NCI-H1930 (cell line): ENCODE data around the gene CLDND2.
A peak's percentile ranks its signal among the peaks of the same experiment; 100 is the strongest.

ENCODE experiments used
- DNase-seq, 2 experiments: peaks; one replicate each; lab custom pipeline; 2025; lab: John Stamatoyannopoulos, UW

The CLDND2 gene

DNA sequence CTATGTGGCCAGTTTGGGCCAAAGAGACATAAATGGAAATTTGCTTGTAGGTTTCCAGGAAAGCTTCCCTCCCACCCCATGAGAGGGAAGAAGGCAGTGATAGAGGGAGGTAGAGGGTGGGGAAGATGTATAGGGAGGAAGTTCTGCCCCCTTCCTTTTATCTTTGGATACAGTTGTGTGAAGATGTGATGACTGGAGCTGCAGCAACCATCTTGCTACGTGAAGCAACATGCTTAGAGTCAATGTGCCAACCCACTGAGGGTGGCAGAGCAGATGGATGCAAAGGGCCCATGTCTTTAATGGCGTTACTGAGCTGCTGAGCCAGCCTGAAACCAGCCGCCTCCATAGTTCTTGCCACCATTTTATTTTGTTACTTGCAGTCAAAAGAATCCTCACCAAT lies 37.6 kb downstream of the CLDND2 start:
- DNase-seq = no peak

DNA sequence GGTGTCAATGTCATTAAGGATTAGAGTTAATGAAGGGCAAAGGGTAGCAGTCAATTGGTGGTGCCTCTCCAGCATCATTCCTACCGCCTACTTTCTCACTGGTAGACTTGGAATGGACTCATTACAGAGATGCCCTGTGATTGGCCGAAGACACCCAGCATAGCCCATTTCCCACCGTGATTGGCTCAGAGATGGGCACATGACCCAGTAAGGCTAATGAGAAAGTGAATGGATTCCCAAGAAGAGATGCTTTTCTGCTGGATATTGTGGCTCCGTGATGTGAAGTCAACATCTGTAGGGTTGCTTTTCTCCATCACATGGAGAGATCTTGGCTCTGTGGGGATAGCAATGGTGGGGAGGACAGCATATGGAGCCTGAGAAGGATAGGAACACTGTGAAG lies 38.4 kb downstream of the CLDND2 start:
- DNase-seq = no peak

DNA sequence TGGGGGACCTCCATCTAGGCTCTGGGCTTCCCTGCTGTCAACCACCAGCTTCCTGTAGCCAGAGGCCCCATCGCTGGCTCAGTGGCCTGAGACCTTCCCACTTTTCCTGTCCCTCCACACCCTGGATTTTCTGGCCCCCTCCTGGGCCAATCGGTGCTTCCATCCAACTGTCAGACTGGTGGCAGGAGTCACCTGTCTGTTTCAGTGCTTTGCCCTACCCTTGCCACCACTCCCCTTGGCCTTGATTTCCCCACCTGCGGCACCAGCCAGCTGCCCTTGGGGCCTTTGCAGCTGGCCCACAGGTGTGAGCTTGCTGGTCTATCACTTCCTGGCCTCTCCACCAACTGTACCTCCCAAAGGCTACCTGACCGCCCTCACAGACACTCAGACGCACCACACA lies 39.4 kb downstream of the CLDND2 start:
- no peak for DNase-seq

DNA sequence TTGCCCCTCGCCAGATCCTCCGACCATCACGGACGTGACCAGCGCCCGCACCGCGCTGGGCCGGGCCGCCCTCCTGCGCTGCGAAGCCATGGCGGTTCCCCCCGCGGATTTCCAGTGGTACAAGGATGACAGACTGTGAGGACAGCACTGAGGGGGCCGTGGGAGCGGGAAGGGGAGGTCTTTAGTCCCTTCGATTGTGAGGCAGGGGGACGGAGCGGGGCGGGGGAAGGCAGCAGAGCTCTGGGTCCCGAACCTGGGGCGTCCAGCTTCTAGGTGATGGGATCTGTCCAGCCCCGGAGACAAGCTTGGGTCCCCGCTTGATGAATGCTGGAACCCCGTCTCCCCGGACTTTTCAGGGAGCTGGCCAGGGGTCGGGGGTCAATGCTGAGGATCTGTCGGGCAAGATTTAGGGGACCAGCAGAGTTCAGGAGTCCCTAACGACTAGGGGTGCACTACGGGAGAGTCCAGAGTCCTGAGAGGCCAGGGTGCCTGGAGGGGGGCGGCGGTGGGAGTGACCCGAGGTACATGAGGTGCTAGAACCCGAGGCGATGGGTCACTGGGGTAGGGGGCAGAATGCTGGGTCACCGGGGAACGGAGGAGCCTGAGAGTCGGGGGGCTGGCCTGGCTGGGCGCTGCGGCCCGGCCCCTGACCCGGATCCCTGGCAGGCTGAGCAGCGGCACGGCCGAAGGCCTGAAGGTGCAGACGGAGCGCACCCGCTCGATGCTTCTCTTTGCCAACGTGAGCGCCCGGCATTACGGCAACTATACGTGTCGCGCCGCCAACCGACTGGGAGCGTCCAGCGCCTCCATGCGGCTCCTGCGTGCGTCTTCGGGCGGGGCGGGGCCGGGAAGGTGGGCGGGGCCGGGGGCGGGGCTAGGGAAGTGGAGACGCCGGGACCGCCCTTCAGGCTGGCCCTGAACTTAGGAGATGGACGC lies 41.5 kb downstream of the CLDND2 start:
- DNase-seq = peak; percentile 60 to 78

DNA sequence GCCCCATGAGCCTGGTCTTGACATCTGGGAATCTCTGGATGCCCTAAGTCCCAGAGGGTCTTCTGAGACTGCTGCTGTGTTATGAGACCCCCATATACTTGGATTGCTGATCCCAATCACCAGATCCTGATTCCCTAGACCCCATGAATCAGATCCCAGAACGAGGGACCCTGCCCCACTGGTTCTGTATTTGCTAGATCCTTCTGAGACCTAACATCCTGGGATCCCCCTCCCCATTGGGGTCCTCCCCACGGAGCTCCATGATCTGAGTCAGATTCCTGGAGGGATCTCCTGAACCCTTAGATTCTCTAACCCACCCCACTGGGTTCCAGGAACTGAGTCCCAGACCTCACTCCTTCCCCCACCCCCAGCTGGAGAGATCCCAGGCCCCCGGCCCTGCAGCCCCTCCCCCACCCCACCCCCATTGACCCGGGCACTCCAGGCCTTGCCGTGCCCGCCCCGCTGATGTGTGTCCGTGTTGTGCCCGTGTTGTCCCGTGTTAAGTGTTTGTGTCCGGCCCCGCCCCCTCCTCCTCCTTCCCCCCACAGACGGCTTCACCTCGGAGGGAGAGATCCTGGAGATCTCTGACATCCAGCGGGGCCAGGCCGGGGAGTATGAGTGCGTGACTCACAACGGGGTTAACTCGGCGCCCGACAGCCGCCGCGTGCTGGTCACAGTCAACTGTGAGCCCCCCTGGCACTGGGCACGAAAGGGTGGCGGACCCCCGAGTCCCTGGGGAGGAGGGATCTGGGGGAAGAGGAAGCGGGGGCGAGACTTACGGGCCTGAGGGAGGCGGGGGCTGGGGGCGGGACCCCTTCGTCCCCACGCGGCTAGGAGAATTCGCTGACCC lies 42.4 kb downstream of the CLDND2 start:
- no peak for DNase-seq

DNA sequence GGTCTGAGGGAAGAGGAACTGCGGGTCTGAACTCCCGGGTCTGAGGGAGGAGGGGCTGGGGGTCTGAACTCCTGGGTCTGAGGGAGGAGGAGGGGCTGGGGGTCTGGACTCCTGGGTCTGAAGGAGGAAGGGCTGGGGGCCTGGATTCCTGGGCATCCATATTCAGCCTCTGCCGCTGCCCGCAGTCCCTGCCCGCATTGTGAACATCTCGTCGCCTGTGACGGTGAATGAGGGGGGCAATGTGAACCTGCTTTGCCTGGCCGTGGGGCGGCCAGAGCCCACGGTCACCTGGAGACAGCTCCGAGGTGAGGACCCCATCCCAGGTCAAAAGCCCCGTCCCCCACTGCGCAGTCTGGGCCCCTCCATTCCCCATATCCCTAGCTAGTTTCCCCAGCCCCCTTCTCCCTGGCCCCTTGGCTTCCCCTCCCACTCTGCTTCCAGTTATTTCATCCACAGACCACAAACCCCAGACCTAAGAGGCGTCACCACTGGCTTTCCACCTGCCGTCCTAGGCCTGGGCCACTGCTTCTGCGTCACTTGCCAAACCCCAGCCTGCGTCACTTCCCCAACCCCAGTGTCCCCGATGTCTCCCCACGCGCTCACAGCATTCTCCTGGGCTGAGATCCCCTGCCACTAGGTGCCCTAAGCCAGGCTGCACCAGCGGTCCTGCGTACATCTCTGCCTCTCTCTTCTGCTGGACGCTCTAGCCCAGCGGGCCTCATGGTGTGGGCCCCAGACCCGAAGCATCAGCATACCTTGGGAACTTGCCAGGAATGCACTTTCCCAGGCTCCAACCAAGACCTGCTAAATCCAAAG lies 43.4 kb downstream of the CLDND2 start:
- no peak for DNase-seq

DNA sequence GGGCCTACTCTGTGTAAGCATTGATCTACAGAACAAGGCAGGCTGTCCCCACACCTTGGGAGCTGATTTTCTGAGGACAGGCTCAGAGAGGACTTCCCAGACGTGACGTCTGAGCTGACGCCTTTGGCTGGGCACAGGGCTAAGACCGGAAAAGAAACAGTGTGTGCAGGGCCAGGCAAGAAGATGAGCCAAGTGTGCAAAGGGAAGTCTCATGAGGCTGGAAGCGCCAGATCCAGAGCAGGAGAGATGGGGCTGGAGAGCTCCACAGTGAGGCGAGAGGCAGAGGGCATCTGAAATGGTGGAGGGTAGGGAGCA lies 44.7 kb downstream of the CLDND2 start:
- DNase-seq = no peak

DNA sequence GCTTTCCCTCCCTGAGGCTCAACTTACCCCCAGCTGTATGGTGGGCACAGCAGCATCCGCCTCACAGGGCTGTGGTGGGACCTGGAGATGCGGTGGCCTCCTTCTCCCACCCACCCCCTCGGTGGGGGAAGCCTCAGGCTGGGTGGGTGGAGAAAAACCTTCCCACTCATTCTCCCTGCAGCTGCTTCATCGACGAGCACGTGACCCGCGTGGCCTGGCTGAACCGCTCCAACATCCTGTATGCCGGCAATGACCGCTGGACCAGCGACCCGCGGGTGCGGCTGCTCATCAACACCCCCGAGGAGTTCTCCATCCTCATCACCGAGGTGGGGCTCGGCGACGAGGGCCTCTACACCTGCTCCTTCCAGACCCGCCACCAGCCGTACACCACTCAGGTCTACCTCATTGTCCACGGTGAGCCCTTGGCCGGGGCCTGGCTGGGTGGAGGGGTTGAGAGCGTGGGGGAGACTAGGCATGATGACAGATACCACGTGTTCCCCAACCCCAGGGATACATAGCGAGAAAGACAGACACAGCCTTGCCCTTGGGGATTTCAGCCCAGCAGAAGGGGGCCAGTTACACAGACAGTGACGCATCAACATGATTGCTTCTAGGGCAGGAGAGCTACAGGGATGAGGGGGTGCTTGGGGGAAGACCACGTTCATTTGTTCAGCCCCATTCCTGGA lies 45.2 kb downstream of the CLDND2 start:
- DNase-seq = no peak

DNA sequence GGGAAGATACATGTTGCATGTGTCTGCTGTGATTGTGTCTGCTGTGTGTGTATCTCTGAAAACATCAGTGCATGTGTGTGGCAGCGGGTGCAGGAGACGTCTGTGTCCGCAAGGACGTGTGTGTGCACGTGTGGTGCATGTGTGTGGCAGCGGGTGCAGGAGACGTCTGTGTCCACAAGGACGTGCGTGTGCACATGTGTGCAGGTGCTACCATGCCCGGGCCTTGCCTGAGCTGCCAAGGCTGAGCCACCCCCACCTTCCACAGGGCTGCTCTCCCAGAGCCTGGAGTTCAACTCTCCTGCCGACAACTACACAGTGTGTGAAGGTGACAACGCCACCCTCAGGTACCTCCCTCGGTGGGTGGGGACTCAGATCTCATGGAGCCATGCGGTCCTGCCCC lies 47.0 kb downstream of the CLDND2 start:
- no peak for DNase-seq

DNA sequence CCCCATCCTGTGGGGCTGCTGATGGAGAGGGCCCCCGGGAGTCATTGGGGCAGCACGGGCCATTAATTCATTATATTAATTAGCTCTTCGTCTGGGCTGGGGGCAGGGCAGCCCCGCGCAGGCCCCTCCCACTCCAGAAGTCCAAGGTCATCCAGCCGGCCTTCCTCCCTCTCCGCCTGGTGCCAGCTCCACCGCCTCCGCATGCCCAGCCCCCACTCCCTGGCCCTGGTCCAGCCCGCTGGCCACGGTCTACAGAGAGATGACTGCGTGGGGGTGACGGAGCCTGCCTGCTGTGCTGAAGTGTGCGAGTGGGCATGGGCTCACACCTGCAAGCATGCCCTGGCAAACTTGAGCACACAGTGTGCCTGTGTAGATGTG lies 48.5 kb downstream of the CLDND2 start:
- no peak for DNase-seq

DNA sequence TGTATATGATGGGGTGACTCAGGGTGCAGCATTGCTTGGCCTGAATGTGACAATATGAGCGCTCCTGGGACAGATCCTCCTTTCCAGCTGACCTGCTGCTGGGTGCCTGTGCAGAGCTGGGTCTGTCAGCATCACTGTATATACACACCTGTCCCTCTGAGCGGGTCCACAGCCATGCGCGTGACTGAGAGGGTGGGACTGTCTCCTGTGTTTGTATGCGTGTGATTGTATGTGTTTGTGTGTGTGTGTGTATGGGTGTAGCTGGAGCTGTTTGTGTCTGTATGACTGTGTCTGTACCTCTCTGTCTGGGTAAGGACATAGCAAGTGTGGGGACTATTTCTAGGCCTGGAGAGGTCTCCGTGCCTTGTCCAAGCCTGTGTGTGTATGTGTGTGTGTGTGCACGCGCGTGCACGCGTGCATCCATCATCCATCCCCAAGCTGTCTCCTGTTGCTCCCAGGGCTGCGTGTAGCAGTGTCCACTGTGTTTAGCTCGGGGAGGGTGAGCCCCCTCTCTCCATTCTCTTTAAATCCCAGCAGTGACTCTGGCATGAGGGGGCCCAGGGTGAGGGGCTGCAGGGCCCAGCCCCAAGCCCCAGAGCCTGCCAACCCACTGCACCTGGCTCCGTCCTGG lies 49.0 kb downstream of the CLDND2 start:
- no peak for DNase-seq

DNA sequence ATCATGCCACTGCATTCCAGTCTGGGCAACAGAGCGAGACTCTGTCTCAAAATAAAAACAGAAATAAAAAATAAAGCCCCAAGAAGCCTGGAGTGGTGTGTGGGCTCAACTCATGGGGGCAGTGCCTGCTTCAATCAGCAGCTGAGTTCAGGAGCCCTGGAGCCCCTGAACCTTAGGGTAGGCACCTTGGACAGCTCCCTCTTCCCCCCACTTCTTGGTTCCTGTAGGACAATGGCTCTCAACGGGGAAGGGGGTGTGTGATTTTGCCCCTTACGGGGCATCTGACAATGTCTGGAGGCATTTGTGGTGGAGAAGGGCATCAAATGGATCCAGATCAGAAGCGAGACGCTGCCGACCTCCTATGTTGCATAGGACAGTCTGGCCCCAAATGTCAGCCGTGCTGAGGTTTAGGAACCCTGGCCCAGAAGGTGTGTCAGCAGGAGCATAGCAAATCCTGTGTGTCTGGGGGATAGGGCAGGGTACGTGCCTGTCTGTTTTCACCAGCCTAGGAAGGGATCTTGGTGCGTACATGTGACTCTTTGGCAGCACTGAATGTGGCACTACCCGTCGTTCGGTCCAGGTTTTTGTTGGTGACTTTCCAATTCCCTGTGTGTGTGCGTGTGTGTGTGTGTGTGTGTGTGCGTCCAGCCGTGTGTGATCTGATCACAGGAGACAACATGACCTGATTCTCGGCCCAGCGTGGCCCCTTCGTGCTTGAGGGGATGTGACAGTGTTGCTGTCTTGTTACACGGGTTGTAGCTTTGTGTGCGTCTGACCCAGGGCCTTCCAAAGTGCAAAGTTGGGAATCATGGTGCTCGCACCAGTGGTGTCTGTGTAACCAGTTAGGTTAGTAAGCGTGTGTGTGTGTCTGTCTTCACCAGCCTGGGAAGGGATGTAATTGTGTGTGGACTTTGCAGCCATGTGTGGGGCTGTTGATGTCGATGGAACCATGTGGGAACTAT lies 49.8 kb downstream of the CLDND2 start:
- DNase-seq = no peak

DNA sequence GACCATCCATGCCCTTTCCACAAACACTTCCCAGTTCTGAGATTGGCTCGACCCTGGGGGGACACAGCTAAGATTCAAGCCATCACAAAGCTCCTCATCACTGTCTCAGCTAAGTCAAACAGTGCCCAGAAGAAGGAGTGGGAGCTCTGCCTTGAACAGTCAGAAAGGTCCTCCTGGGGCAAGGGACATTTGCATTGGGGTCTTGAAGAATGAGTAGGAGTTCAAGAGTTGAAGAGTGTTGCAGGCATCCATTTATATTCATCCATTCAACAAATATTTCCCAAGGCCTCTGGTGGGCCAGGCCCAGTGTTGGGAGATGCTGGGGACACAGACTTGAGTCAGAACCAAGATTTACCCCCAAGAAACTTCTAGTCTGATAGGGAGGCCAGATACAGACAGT lies 50.8 kb downstream of the CLDND2 start:
- DNase-seq = no peak

DNA sequence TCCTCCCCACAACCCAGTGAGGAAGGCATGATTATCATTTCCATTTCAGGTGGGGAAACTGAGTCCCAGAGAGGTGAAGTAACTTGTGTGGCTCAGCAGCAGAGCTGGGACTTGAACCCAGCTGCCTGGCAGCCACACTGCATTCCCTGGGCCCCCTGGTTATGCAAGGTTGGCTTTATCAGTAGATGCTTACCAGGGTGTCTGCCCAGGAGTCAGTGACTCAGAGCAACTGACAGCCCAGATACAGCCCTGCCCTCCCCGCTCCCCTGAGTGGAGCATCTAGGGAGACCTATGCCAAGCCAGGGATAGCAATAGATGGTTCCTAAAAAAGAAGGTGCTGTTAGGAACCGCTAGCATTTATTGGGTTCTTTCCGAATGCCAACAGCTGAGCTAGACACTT lies 51.4 kb downstream of the CLDND2 start:
- DNase-seq = no peak
